CD4-positive, alpha-beta T cell treated with Interleukin-21 for 1 hour (primary cell): ENCODE results near the gene AGBL4.

ENCODE experiments used
- DNase-seq: peaks from one replicate; pipeline ENCODE4 v3.0.0-alpha.2; 2020

The AGBL4 gene

DNA sequence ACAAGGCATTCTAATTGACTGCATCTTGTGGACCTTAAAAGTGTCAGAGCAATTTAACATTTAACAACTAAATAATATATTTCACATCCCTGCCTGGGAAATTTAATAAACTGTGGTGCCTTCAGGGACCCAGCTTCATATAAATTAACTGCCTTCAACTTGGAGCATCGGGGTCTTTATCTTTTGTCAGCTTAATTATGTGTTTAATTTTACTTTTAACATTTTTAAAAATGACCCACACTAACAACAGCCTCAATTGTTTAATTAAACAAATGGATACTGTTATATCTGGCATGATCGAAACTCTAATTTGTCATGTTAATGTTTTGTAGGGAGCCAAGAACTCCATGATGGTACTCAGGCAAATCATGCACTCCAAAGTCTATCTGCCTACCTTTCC lies 857.7 kb downstream of the AGBL4 start:
- no peak for DNase-seq

DNA sequence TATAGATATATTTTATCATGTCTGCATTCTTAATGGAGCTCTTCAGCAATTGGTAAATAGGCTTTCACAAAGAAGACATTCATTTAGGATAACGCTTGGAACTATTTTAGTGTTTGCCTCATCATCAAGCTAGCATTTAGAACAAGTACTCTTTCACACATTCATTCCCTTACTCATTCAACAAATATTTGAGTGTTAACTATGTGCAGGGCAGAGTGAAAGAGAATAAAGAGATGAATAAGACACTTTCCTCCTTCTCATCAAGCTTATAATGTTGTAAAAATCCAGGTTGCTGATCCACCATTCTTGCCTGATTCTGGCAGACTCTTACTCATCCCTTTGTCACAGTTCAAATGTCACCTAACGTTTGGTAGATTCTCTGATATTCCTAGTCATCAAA lies 860.7 kb downstream of the AGBL4 start:
- no peak for DNase-seq

DNA sequence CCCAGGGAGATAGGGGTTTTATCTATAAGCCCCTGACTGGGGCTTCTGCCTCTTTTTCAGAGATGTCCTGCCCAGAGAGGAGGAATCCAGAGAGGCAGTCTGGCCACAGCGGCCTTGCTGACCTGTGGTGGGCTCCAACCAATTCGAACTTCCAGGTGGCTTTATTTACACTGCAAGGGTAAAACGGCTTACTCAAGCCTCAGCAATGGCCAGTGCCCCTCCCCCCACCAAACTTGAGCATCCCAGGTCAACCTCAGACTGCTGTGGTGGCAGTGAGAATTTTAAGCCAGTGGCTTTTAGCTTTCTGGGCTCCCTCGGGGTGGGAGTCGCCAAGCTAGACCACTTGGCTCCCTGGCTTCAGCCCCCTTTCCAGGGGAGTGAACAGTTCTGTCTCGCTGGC lies 863.1 kb downstream of the AGBL4 start:
- DNase-seq, result no peak

DNA sequence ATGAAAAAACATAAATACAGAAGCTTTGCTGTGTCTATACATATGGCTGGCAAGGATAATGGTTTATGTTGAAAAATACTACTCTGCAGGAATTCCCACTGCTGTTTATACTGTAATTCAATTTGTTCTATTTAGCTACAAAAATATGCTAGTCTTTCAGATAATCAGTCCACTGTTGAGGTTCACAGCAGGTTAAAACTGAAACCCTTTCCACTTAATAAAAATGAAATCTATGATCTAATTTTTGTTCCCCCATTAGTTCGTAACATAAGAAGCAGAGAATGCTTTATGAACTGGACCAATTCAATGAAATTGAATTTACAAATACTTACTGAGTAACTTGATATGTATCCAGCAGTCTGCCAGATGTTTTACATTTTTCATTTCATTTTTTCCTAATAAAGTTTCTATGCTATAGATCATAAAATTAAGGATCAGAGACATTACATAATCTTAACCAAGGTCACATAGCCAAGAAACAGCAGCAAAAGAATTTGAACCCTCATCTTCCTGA lies 887.0 kb downstream of the AGBL4 start:
- no peak for DNase-seq

DNA sequence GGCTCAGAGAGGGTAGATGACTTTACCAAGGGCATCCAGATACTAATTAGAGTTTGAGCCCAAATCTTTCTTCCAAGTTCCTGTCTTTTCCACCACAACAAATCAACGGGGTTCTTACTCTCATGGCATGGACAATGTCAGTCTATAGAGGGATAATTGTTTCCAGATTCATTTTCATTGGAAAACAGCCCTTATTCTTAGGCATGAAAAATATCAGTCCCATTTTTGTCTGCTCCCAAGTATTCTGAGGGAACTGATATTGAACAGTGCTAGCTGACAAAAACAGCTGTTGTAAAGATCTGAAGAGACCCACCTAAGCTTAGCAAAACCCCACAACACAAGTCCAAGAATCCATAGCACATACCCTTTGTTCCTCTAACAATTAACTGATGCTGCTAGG lies 898.0 kb downstream of the AGBL4 start:
- DNase-seq, result no peak

DNA sequence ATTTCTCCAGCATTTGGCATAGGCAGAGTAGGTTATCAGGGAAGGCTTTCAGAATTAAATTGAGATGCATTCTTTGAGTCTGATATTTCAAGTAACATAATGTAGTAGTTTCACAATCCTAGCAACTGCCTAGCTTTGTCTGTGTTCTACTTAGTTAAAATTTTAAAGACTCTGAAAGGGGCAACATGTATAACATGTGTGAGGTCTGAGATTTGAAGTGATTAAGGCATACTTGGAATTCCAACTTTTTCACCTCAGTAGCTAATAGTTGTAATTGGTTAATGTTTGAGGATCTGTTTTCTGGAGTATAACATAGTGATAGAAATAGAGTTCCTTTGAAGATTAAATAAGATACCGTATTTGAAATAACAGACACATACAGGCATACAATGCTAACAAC lies 911.8 kb downstream of the AGBL4 start:
- no peak for DNase-seq

DNA sequence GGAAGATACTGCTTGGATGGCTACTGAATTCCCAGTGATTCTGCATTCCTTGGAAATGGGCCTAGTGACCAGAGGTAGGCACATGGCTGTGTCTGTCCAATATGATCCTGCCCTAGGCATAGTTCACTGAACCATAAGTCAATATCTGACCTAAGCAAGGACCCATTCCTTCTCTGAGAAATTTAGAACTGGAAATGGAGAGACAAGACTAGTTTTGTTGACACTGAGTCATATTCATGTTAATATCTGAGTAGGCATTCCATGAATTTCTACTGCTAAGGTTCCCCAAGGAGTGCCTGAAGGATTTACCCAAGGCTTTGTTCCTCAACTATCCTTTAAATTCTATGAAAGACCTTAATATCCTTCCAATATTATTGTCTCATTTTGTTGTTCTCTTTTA lies 917.3 kb downstream of the AGBL4 start:
- no peak for DNase-seq

DNA sequence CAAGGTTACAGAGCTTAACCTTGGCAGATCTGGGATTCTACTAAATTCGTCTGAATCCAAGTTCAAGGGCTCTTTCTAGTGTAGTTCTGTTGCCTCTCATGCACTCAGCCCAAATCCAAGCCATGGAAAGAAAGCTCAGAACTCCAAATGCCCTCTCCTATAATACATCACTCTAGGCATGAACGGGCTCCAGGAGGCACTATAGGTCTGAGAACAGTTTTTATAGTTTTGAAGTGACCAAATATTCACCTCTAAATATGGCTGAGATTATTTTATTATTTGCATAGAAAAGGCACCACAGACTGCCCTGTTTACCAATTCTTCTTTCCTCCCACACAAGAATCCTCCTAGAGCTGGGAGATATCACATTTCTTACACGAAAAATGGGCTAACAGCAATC lies 919.2 kb downstream of the AGBL4 start:
- DNase-seq, result no peak

DNA sequence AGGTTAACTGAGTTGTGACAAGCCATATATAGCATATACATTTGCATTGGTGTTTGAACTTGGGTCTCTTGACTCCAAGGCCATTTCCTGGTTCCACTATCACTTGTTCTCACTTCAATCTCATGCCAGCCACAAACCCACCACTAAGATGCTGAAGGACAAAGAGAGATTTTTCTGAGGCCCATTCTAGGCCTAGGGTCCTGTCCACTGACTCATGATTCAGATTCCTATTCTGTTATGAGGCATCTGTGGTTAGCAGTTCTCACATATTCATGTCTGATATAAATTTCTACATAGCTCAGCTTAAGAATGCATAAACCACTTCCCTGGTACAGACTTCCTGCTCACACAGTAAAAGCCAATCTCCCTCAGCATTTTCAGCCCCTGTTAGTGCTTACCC lies 921.0 kb downstream of the AGBL4 start:
- DNase-seq, result peak; percentile 1

DNA sequence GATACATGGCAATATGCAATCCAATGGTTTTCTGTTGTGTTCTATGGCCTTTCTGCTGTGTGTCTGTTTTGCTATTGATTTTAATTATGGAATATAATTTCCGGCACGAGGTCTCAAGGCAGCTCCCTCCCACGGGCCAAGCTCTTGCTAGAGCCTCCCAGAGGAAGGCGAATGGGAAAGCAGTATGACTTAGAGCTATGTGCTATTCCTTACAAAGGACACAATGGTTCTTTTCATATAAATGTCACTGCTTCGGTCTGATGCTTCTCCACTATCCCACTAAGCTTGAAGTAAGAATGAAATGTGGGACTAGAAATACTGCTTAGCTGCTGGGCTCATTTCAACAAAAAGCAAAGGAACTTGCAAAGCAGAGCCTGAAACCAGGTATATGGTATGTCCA lies 924.9 kb downstream of the AGBL4 start:
- no peak for DNase-seq

DNA sequence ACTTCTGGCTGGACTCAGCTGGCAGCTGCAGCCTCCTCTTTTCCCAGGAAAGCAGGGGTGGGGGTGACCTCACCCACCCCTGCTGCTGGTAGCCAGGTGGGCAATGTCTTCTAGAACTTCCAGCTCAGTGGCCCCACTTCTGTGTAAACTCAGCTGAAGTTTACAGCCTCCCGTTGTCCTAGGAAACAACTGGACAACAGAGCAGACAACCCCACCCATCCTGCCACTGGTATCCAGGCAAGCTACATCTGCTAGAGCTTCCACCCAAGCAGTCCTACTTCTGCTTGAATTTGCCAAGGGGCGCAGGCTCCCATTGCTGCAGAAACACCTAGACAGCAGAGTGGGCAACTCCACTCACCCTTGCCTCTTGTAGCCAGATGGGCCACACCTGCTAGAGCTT lies 937.4 kb downstream of the AGBL4 start:
- DNase-seq, result no peak

DNA sequence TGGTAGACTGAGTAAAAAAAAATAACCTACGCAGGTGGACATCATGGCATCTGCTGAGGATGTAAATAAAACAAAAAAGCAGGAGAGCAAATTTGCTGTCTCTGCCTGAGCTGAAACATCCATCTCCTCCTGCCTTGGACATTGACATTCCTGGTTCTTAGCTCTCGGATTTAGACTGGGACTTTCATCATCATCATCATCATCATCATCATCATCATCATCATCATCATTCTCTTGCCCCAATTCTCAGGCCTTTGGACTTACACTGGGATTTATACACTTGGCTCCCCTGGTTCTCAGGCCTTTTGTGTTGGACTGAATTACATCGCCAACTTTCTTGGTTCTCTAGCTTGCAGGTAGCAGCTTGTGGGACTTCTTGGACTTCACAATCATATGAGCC lies 938.7 kb downstream of the AGBL4 start:
- no peak for DNase-seq

DNA sequence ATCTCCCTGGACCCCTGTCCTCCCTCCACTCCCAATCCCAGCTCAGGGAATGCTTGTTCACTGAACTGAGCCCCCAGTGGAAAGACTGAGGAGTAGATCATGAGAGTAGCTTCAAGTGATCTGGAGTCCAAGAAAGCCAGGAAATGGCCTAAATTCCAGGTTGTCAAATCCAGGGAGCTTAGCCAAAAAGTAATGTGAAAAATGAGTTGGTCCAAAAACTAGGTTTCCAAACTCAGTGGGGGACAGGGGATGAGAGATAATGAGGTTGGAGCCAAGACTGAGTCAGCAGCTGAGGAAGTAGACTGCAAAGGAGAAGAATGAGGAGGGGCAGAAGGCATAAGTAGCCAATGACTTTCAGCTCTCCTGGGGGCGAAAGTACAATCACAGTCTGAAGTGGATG lies 963.0 kb downstream of the AGBL4 start:
- no peak for DNase-seq

DNA sequence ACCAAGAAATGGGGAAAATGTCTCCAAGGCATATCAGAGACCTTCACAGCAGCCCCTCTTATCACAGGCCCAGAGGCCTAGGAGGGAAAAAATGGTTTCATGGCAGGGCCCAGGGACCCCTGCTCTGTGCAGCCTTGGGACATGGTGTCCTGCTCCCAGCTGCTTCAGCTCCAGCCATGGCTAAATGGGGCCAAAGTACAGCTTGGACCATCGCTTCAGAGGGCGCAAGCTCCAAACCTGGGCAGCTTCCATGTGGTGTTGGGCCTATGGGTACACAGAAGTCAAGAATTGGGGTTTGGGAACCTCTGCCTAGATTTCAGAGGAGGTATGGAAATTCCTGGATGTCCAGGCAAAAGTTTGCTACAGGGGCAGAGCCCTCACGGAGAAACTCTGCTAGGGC lies 964.7 kb downstream of the AGBL4 start:
- DNase-seq, result no peak

DNA sequence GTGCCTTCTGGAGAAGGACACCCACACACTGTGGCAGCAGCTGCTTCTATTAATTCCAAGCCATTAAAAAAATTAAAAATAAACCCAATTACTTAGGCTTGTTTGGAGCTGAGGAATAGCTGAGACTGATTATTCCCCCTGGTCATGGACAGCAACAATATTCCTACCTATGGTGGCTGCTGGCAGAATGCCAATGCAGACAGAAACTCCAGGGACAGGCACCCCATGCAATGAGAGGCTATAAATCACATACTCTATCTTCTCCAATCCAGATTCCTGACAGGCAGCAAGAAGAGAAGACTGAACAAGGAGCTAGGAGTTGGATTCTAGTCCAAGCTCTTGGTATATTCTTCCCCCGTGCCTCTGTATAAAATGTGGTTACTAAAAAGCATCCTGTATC lies 971.7 kb downstream of the AGBL4 start:
- DNase-seq, result no peak

DNA sequence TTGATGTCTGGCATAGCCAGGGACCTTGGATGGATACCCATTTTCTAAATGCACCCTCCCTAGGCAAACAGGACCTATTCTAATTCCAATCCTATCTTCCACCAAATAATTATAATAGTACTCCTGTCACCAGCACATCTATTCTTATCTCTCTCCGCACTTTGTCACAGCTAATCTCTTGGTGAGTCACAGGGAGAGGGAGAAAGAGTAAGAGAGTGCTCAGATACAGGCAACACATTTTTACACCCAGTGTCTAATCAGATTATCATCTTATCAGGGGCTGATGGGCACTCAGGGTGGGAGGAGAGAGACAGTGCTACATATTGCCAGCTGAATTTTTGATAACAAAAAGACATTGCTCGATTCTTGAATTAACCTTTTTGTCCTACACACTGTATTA lies 972.1 kb downstream of the AGBL4 start:
- DNase-seq, result no peak

DNA sequence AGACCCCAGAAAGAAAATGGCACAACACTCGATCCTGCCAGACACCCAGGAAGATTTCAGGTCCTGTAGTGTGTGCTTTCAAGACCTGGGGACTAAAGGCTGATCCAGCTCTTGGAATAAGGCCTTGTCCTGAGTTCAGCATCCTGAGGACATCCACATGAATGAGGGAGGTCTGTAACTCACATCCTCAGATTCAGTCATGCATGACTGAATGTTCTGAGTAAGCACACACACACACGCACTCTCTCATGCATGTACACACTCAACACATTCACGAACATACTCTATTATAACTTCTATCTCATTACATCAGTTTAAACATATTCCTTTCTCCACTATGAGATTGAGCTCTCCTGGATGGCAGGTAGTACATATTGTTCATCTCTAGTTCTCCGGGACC lies 973.7 kb downstream of the AGBL4 start:
- no peak for DNase-seq

DNA sequence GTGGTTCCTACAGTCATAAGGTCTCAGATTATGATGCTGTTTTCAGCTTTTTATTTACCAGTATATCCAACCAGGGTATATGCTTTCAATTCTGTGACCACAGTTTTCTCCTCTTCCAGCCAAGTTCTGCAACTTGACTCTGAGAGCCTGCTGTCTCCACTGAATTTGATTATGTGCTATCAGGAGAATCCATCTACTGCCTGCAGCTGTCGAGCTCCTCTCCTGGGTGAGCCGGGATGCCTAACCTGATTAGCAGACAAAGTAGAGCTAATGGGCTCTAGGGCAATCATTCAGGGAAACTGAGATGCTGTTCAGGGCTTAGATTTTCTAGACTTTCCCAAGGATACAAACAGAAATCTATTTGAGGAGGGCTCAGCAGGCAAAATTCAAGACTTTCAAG lies 975.6 kb downstream of the AGBL4 start:
- no peak for DNase-seq

DNA sequence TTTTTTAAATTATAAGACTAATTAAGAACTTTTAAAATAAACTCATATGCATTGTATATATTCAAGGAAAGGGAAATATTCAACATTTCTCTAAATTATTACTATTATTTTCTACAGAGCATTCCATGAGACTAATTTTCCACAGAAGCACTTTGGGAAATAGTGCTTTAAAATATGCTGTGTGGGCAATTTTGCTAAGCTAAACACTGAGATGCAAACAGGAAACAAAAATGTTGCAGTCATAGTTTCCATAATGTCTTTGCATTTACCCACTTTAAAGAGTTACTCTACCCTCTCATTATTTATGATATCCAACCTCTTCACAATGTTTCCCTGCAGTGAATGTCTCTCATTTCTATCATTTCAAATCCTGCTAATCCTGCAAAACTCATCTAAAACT lies 977.4 kb downstream of the AGBL4 start:
- DNase-seq, result no peak

DNA sequence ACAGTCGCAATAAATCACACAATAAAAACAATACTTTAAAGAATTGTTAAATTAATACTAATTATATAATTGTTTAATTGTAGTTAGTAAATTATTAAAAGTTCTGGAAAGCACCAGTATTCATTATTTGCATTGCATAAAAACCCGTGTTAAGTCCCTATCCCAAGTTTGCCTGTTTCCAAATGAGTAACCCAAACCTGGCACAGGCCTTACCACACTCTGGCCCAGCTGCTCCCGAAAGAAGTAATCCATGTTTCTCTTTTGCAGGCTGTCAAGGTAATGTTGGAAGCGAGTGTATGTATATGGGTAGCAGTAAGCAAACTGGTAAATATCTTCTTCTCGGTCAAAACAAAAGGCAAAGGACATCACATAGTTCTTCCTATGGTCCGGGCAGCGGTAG lies 978.4 kb downstream of the AGBL4 start:
- DNase-seq, result no peak

DNA sequence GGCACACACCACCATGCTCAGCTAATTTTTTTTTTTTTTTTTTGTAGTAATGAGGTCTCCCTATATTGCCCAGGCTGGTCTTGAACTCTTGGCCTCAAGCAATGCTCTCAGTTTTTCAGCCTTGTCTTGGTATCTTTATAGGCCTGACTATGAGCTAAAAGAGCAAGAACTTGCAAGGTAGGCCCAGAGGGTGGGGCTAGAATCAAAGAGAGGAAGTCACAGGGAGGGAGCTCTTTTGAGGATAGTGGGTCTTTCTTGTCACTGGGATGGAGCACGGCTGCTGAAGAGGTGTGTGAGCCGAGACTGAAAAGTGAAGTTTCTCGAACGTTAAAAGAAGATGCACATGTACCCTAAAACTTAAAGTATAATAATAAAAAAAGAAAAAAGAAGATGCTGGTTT lies 987.1 kb downstream of the AGBL4 start:
- DNase-seq, result no peak

DNA sequence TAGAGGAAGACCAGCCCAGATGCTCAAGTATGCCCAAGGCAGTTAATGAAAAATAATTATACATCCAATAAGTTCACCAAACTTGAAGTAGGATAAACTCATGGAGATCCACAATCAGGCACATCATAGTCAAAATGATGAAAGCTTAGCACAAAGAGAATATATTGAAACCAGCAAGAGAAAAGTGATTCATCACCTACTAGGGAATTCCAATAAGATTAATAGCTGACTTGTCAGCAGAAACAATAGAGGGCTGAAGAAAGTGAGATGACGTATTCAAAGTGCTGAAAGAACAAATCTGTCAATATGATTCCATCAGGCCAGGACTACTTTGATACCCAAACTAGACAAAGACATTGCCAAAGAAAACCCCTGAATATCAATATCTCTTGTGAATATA lies 995.4 kb downstream of the AGBL4 start:
- no peak for DNase-seq

DNA sequence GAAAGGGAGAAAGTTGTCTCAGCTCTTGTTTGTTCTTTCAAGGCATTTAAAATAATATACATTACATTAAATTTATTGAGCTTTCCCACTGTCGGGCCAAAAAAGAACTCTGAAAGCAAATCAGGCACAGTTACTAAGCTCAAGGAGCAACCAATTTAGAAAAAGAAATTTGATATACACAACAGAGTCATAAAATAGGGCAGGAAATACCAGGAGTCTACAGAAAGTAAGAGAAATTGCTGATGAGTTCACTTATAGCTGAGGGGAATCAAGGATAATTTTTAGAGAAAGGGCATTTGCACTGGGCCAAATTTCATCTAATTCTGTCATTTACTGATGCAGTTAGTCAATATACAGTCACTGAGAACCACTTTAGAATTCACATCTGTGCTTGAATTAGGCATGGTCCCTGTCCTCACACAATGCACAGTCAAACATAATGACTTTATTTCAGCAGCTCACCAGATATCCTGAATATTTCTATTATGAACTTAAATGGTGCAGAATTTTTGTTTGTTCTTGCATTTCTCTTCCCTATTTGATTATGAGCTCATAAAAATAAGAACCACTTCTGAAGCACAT lies 997.4 kb downstream of the AGBL4 start:
- DNase-seq, result no peak

DNA sequence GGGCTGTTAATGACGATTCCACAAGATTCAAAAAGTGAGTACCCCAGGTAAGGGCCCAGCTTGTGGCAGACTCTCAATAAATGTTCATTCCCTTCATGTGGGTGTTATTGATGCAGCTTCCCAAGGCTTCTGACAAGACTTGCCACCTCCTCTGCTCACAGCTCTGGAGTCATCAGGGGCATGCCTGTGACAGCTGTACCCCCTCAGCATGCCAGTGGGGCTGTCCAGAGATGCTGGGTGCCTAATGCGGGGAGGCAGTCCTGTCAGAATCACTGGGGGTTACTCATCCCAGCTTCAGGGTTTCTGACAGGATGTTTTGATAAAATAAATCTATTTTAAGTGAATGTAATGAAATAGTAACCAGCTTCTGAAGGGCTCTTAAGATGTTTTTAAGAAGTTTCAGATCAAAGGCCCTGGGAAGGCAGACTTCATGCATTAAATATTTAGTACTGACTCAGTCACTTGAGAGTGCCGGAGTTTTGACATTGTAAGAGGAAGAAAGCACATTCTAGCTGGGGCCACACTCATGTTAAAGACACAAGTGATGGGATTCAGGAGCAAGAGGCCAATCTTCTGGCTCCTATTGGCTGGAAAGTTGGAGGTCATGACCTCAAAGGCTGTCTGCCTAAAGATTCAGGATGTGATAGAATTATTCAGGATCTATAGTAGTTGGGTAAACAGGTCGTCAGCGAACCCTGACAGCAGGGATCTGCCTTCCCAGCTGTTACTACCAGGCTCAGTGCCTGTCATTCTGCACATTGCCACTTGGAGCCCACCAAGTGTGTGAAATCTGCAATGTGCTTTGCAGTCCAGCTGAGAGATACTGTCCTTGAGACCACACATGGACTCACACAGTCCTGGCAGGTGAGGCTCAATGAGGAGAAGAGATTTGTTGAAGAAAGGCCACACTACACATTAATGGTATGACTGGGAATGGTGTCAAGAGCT lies 1007.5 kb downstream of the AGBL4 start:
- DNase-seq, result no peak

DNA sequence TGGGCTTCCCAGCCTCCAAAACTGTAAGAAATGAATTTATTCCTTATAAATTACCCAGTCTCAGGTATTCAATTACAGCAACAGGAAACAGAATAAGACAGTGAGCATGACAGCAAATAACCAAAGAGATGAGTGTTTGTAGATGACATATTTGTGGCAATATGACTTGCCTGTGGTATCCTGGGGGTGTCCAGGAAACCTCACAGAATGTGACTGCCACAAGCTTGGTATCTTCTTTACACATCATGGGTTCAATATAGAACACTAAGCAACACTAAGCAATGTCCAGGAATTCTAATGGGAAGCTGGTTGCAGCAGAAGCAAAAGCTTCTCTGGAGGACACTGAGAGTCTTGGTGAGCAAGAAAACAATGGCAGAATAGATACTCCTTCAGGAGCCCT lies 1010.7 kb downstream of the AGBL4 start:
- DNase-seq, result no peak
